DOHH2 (cell line): Measurements from ENCODE around the gene ESRRB.

Experiments used
- H3F3A ChIP-seq: fragments of 200-600 bp; sonication (generic), shearing (Covaris generic); 2 replicates; pipeline ENCODE4 v1.6.0; 2016; ENCODE audit warnings: antibody characterized with exemption, mild to moderate bottlenecking; ENCODE audit not compliant: control insufficient read depth, insufficient read depth
- H3K27ac ChIP-seq: fragments of 200-600 bp; sonication (generic); 2 replicates; pipeline ENCODE4 v1.5.1; 2014; ENCODE audit warnings: low read depth, mild to moderate bottlenecking, low read length, moderate library complexity
- H3K27me3 ChIP-seq: fragments of 200-600 bp; sonication (generic); 2 replicates; pipeline ENCODE4 v1.6.1; 2014; ENCODE audit warnings: mild to moderate bottlenecking, low read length, mixed read lengths; ENCODE audit not compliant: control insufficient read depth
- H3K36me3 ChIP-seq: fragments of 200-600 bp; sonication (generic); 2 replicates; pipeline ENCODE4 v1.6.1; 2014; ENCODE audit warnings: mild to moderate bottlenecking, low read length, moderate library complexity, mixed read lengths; ENCODE audit not compliant: control insufficient read depth
- H3K4me1 ChIP-seq: fragments of 200-600 bp; sonication (generic); 2 replicates; pipeline ENCODE4 v1.6.1; 2014; ENCODE audit warnings: mild to moderate bottlenecking, low read length, mixed read lengths; ENCODE audit not compliant: control insufficient read depth
- H3K4me2 ChIP-seq: fragments of 200-600 bp; sonication (generic); 2 replicates; pipeline ENCODE4 v1.6.0; 2014; ENCODE audit warnings: mild to moderate bottlenecking, low read length, moderate library complexity
- H3K4me3 ChIP-seq: fragments of 200-600 bp; sonication (generic); 2 replicates; pipeline ENCODE4 v1.5.1; 2014; ENCODE audit warnings: mild to moderate bottlenecking, low read length, mixed read lengths
- H3K79me2 ChIP-seq: fragments of 200-600 bp; sonication (generic); 2 replicates; pipeline ENCODE4 v1.6.1; 2014; ENCODE audit warnings: mild to moderate bottlenecking, low read length, mixed read lengths; ENCODE audit not compliant: control insufficient read depth
- H3K9me2 ChIP-seq: fragments of 200-600 bp; sonication (generic); replicated peaks from 2 replicates; pipeline ENCODE4 v1.6.1; 2014; ENCODE audit warnings: mild to moderate bottlenecking, low read length, mixed read lengths; ENCODE audit not compliant: control insufficient read depth
- H3K9me3 ChIP-seq: fragments of 200-600 bp; sonication (generic); 2 replicates; pipeline ENCODE4 v1.6.1; 2014; ENCODE audit warnings: antibody characterized with exemption, low read length, mixed read lengths; ENCODE audit not compliant: control insufficient read depth, insufficient read depth
- H4K20me1 ChIP-seq: fragments of 200-600 bp; sonication (generic); 2 replicates; pipeline ENCODE4 v1.6.0; 2014; ENCODE audit warnings: low read depth, mild to moderate bottlenecking, antibody characterized with exemption, low read length, moderate library complexity; ENCODE audit not compliant: control insufficient read depth, insufficient read depth
- EZH2phosphoT487 ChIP-seq: fragments of 200-600 bp; sonication (generic); IDR thresholded peaks from 2 replicates; pipeline ENCODE4 v1.6.1; 2017; ENCODE audit warnings: borderline replicate concordance, mild to moderate bottlenecking, antibody characterized with exemption, low read length, moderate library complexity, mixed read lengths
- TF ChIP-seq, protein P1 (sequence below): fragments of 200-600 bp; sonication (generic); IDR thresholded peaks from one replicate; pipeline ENCODE4 v1.5.1; 2014; ENCODE audit warnings: antibody characterized with exemption, mild to moderate bottlenecking, low read depth, low read length; ENCODE audit not compliant: poor library complexity, severe bottlenecking

ESRRB gene

DNA sequence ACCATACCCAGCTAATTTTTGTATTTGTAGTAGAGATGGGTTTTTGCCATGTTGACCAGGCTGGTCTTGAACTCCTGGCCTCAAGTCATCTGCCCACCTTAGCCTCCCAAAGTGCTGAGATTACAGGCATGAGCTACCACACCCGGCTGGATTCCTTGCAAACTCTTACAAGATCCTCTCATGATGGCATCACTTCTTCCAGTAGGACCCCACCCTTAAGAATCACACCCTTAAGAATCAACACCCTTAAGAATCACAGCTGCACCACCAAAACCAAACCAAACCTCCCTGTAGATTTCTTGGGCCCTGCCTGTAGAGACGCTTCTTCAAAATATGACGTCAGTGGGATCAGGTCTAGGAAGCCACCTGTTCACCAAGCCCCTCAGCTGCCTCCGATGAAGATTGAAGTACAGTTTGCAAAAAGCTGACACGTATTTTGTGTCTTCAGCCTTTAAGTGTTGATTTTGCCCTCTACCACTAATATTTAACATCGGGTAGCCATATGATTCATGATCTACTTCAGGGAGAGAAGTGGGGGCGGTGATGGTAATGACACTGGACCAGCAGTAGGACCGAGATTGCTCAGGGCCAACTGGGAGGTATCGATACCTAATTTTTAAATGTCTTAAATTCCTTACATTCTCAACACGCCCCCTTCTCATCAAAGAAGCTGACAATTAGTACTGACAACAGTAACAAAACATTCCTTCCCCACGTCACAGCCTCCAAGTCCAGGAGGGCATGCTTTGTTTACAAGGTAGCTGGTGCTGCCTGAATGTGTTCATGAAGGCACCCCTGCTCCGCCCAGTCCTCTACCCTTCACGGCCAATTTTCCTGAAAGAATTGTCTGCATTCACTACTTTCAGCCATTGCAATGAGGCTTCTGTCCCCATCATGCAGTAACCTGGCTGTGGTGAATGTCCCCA lies 57.2 kb downstream of the ESRRB start:
- H3K27me3 ChIP-seq: no peaks in the 10 kb centered on the region
- TF ChIP-seq EZH2phosphoT487: no peak
- TF ChIP-seq, protein P1, sequence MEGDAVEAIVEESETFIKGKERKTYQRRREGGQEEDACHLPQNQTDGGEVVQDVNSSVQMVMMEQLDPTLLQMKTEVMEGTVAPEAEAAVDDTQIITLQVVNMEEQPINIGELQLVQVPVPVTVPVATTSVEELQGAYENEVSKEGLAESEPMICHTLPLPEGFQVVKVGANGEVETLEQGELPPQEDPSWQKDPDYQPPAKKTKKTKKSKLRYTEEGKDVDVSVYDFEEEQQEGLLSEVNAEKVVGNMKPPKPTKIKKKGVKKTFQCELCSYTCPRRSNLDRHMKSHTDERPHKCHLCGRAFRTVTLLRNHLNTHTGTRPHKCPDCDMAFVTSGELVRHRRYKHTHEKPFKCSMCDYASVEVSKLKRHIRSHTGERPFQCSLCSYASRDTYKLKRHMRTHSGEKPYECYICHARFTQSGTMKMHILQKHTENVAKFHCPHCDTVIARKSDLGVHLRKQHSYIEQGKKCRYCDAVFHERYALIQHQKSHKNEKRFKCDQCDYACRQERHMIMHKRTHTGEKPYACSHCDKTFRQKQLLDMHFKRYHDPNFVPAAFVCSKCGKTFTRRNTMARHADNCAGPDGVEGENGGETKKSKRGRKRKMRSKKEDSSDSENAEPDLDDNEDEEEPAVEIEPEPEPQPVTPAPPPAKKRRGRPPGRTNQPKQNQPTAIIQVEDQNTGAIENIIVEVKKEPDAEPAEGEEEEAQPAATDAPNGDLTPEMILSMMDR: no peak
- H3F3A ChIP-seq: no peaks in the 10 kb centered on the region
- H3K4me2 ChIP-seq: no peak overlapping the region
- no peak overlapping the region for H3K4me3 ChIP-seq
- H3K4me1 ChIP-seq: no peaks in the 10 kb centered on the region
- no peaks in the 10 kb centered on the region for H3K36me3 ChIP-seq
- no peaks in the 10 kb centered on the region for H3K9me2 ChIP-seq
- H4K20me1 ChIP-seq: no peaks in the 10 kb centered on the region
- H3K79me2 ChIP-seq: no peaks in the 10 kb centered on the region
- H3K9me3 ChIP-seq: no peaks in the 10 kb centered on the region
- H3K27ac ChIP-seq: no peak overlapping the region

DNA sequence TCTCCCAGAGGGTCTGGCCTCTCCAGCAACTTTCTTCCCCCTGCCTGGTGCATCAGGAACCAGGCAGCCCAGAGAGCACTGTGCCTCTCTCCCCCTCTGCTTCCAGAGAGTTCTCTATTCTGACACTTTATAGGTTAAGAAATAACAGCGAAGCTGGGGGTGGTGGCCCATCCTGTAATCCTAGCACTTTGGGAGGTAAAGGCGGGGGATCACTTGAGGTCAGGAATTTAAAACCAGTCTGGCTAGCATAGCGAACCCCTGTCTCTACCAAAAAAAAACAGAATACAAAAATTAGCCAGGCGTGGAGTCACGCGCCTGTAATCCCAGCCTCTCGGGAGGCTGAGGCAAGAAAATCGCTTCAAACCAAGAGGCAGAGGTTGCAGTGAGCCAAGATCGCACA lies 58.3 kb downstream of the ESRRB start:
- no peak overlapping the region for H3K4me3 ChIP-seq
- no peaks in the 10 kb centered on the region for H3K9me2 ChIP-seq
- H3F3A ChIP-seq: no peaks in the 10 kb centered on the region
- no peak overlapping the region for H3K27ac ChIP-seq
- H3K27me3 ChIP-seq: no peaks in the 10 kb centered on the region
- no peaks in the 10 kb centered on the region for H4K20me1 ChIP-seq
- no peaks in the 10 kb centered on the region for H3K79me2 ChIP-seq
- H3K4me2 ChIP-seq: no peak overlapping the region
- no peaks in the 10 kb centered on the region for H3K36me3 ChIP-seq
- no peaks in the 10 kb centered on the region for H3K4me1 ChIP-seq
- H3K9me3 ChIP-seq: no peaks in the 10 kb centered on the region
- TF ChIP-seq EZH2phosphoT487: no peak
- TF ChIP-seq, protein P1: no peak

DNA sequence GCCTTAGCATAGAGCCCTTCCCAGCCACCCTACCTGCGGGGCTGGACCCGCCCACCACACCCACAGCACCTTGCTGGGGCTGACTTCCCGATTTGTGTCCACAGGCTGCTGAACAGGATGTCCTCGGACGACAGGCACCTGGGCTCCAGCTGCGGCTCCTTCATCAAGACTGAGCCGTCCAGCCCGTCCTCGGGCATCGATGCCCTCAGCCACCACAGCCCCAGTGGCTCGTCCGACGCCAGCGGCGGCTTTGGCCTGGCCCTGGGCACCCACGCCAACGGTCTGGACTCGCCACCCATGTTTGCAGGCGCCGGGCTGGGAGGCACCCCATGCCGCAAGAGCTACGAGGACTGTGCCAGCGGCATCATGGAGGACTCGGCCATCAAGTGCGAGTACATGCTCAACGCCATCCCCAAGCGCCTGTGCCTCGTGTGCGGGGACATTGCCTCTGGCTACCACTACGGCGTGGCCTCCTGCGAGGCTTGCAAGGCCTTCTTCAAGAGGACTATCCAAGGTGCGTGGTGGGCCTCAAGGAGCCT lies 63.4 kb downstream of the ESRRB start:
- Histone ChIP-seq H3K79me2 (no peaks in the 10 kb centered on the region), H3K36me3 (no peaks in the 10 kb centered on the region), H4K20me1 (no peaks in the 10 kb centered on the region), H3K27me3 (0 out of 2 replicates have a peak, but pooled peaks cover 2% of the 10 kb centered on the region), H3K9me3 (no peaks in the 10 kb centered on the region), H3K27ac (no peak overlapping the region), H3K9me2 (no peaks in the 10 kb centered on the region), H3K4me1 (no peaks in the 10 kb centered on the region), H3K4me2 (no peak overlapping the region), H3F3A (no peaks in the 10 kb centered on the region), H3K4me3 (no peak overlapping the region)
- TF ChIP-seq, protein P1: no peak
- TF ChIP-seq EZH2phosphoT487: no peak
